GM23338 (cell line): Measurements from ENCODE around the gene SUSD2. TPM values are rescaled to one million over a fixed set of nuclear protein-coding genes. Genes with fewer than 3 reads are reported as not detected.

ENCODE experiments used
- ATAC-seq: fragments of 200-7000 bp; cut with Tn5 transposase; 3 replicates; pipeline ENCODE4 v1.9.1; 2020
- DNase-seq: peaks from one replicate; pipeline ENCODE4 v3.0.0-alpha.2; 2015; ENCODE audit warnings: low spot score
- H2AFZ ChIP-seq: fragments of 200-600 bp; sonication (generic); 2 replicates; pipeline ENCODE4 v1.8.0; 2016; ENCODE audit warnings: antibody characterized with exemption, mild to moderate bottlenecking, moderate library complexity
- H3F3A ChIP-seq: fragments of 200-600 bp; sonication (generic); replicated peaks from 2 replicates; pipeline ENCODE4 v1.8.0; 2017; ENCODE audit warnings: antibody characterized with exemption, mixed run types, low read depth
- H3K27ac ChIP-seq: fragments of 200-600 bp; sonication (generic); 2 replicates; pipeline ENCODE4 v1.6.1; 2016; ENCODE audit warnings: low read depth
- H3K27me3 ChIP-seq: fragments of 200-600 bp; sonication (generic); 2 replicates; pipeline ENCODE4 v1.8.0; 2016; ENCODE audit warnings: mild to moderate bottlenecking, mixed run types, moderate library complexity; ENCODE audit not compliant: insufficient read depth
- H3K36me3 ChIP-seq: fragments of 200-600 bp; sonication (generic); 2 replicates; pipeline ENCODE4 v1.8.0; 2016; ENCODE audit warnings: mild to moderate bottlenecking; ENCODE audit not compliant: insufficient read depth
- H3K4me1 ChIP-seq: fragments of 200-600 bp; sonication (generic); 2 replicates; pipeline ENCODE4 v1.8.0; 2016; ENCODE audit warnings: mild to moderate bottlenecking, moderate library complexity; ENCODE audit not compliant: insufficient read depth
- H3K4me2 ChIP-seq: fragments of 200-600 bp; sonication (generic); 2 replicates; pipeline ENCODE4 v1.7.1; 2017; ENCODE audit warnings: mixed run types
- H3K4me3 ChIP-seq: fragments of 200-600 bp; sonication (generic); 2 replicates; pipeline ENCODE4 v1.6.1; 2016; ENCODE audit warnings: mixed run types
- H3K79me2 ChIP-seq: fragments of 200-600 bp; sonication (generic); replicated peaks from 2 replicates; pipeline ENCODE4 v1.8.0; 2017; ENCODE audit warnings: mild to moderate bottlenecking; ENCODE audit not compliant: insufficient read depth
- H3K9me2 ChIP-seq: fragments of 200-600 bp; sonication (generic); 2 replicates; pipeline ENCODE4 v1.8.0; 2017; ENCODE audit not compliant: insufficient read depth
- H4K20me1 ChIP-seq: fragments of 200-600 bp; sonication (generic); replicated peaks from 2 replicates; pipeline ENCODE4 v1.8.0; 2017; ENCODE audit warnings: mild to moderate bottlenecking; ENCODE audit not compliant: insufficient read depth
- H3K27ac Mint-ChIP-seq: 2 replicates; pipeline ENCODE4 v1.8.0; 2020; ENCODE audit warnings: inconsistent platforms, mild to moderate bottlenecking, moderate library complexity, mixed read lengths
- H3K27me3 Mint-ChIP-seq: 3 replicates; pipeline ENCODE4 v1.8.0; 2022; ENCODE audit warnings: low read depth, mild to moderate bottlenecking, moderate library complexity, mixed read lengths, inconsistent platforms; ENCODE audit not compliant: insufficient read depth, poor library complexity
- H3K36me3 Mint-ChIP-seq: 3 replicates; pipeline ENCODE4 v1.8.0; 2021; ENCODE audit warnings: low read depth, mild to moderate bottlenecking, inconsistent platforms, moderate library complexity, mixed read lengths
- H3K4me1 Mint-ChIP-seq: 3 replicates; pipeline ENCODE4 v1.8.0; 2020; ENCODE audit warnings: mild to moderate bottlenecking, inconsistent platforms, mixed read lengths
- H3K4me3 Mint-ChIP-seq: 3 replicates; pipeline ENCODE4 v1.8.0; 2021; ENCODE audit warnings: moderate library complexity, mild to moderate bottlenecking, inconsistent platforms, mixed read lengths
- H3K9me3 Mint-ChIP-seq: 3 replicates; pipeline ENCODE4 v1.8.0; 2020; ENCODE audit warnings: moderate library complexity, mild to moderate bottlenecking, inconsistent platforms, mixed read lengths
- CREB1 ChIP-seq: fragments of 250-450 bp; sonication (Bioruptor Pico); IDR thresholded peaks from 2 replicates; pipeline ENCODE4 v1.5.0; 2020; ENCODE audit warnings: low read depth, mild to moderate bottlenecking, moderate library complexity
- CTCF ChIP-seq, 2 experiments: fragments of 200-600 bp in 1 of 2; sonication (generic) in 1 of 2; conservative IDR thresholded peaks; 2 replicates each; pipeline versions ENCODE4 v1.5.1 to v1.6.1; 2016 to 2017; ENCODE audit warnings: antibody characterized with exemption in 2 of 2, low read depth in 2 of 2, mild to moderate bottlenecking in 2 of 2, moderate library complexity in 1 of 2
- ETS1 ChIP-seq: IDR thresholded peaks from 2 replicates; pipeline ENCODE4 v1.6.1; 2016; ENCODE audit warnings: antibody characterized with exemption
- EZH2 ChIP-seq: fragments of 200-600 bp; sonication (generic); IDR thresholded peaks from one replicate; pipeline ENCODE4 v1.8.0; 2017; ENCODE audit warnings: antibody characterized with exemption, mild to moderate bottlenecking, low read depth; ENCODE audit not compliant: unreplicated experiment
- EZH2phosphoT487 ChIP-seq: fragments of 200-600 bp; sonication (generic); IDR thresholded peaks from one replicate; pipeline ENCODE4 v1.8.1; 2018; ENCODE audit warnings: antibody characterized with exemption; ENCODE audit not compliant: unreplicated experiment
- JUNB ChIP-seq: IDR thresholded peaks from one replicate; pipeline ENCODE4 v1.6.1; 2016; ENCODE audit warnings: antibody characterized with exemption; ENCODE audit not compliant: unreplicated experiment
- NANOG ChIP-seq: IDR thresholded peaks from 2 replicates; pipeline ENCODE4 v1.6.1; 2016; ENCODE audit warnings: antibody characterized with exemption, borderline replicate concordance
- POLR2AphosphoS5 ChIP-seq: IDR thresholded peaks from 2 replicates; pipeline ENCODE4 v1.6.1; 2016; ENCODE audit warnings: antibody characterized with exemption, low read depth
- REST ChIP-seq: IDR thresholded peaks from one replicate; pipeline ENCODE4 v1.6.1; 2018; ENCODE audit warnings: antibody characterized with exemption; ENCODE audit not compliant: unreplicated experiment
- STAT1 ChIP-seq: IDR thresholded peaks from one replicate; pipeline ENCODE4 v1.6.1; 2016; ENCODE audit warnings: antibody characterized with exemption; ENCODE audit not compliant: unreplicated experiment
- ZNF114 ChIP-seq: fragments of 250-450 bp; sonication (Bioruptor Pico); IDR thresholded peaks from 2 replicates; pipeline ENCODE4 v1.5.0; 2020; ENCODE audit warnings: mild to moderate bottlenecking, moderate library complexity
- ZNF331 ChIP-seq: fragments of 250-450 bp; sonication (Bioruptor Pico); IDR thresholded peaks from 2 replicates; pipeline ENCODE4 v1.5.0; 2020; ENCODE audit warnings: low read depth, mild to moderate bottlenecking, moderate library complexity
- ZNF462 ChIP-seq: fragments of 250-450 bp; sonication (Bioruptor Pico); IDR thresholded peaks from 2 replicates; pipeline ENCODE4 v1.5.0; 2020; ENCODE audit warnings: mild to moderate bottlenecking, moderate library complexity
- polyA plus RNA-seq: library from polyadenylated mRNA; unstranded; fragments of >200 nt; fragmentation: Nextera tagmentation; extraction: Ambion mirVana; gene quantifications from 2 replicates; pipeline ENCODE4 v1.2.1, GENCODE V29; 2016
- total RNA-seq: library from RNA; depleted of rRNA; stranded (reverse); fragments of >200 nt; shearing (Covaris generic); gene quantifications from 2 replicates; pipeline ENCODE4 v1.2.3, GENCODE V29; 2014

Gene SUSD2
- total and polyA plus RNA-seq, 2 experiments from 2014 or later = 0.74 to 2.1 TPM

GRCh38 chr22:24190596-24191208, 9.4 kb downstream of the SUSD2 start:
- Mint-ChIP-seq H3K4me1 (no peaks in the 10 kb centered on the region), H3K4me3 (no peak overlapping the region), H3K9me3 (no peaks in the 10 kb centered on the region; the same call in 2 of the 3 replicates), H3K27ac (no peak overlapping the region), H3K27me3 (peaks cover 11% of the 10 kb centered on the region), H3K36me3 (no peaks in the 10 kb centered on the region)
- no peaks in the 10 kb centered on the region for H3F3A ChIP-seq
- no peaks in the 10 kb centered on the region for H3K9me2 ChIP-seq
- no peaks in the 10 kb centered on the region for H3K27me3 ChIP-seq
- no peak overlapping the region for H3K4me3 ChIP-seq
- no peaks in the 10 kb centered on the region for H4K20me1 ChIP-seq
- no peaks in the 10 kb centered on the region for H3K79me2 ChIP-seq
- TF ChIP-seq ETS1 (no peak), POLR2AphosphoS5 (no peak), ZNF462 (no peak), ZNF114 (CRISPR knock-in tag) (no peak), ZNF331 (CRISPR knock-in tag) (no peak), NANOG (no peak), STAT1 (no peak), REST (no peak), CTCF (conservative IDR thresholded peaks at IDR 0.05; ENCODE audit: low read depth in 2 of 2) (no peak), CREB1 (CRISPR knock-in tag) (no peak), JUNB (no peak), EZH2 (no peak), EZH2phosphoT487 (no peak)
- H3K4me2 ChIP-seq = no peak overlapping the region
- H3K36me3 ChIP-seq = no peaks in the 10 kb centered on the region
- no peak overlapping the region for H2AFZ ChIP-seq
- H3K4me1 ChIP-seq = no peaks in the 10 kb centered on the region
- DNase-seq (no peak), ATAC-seq (no peak)
- no peak overlapping the region for H3K27ac ChIP-seq
